Measurements from ENCODE around the gene SALL3.

SALL3 gene

GRCh38 chr18:78948707-78949106, 30.9 kb upstream of the SALL3 start:
- DNase-seq (ENCODE audit: low read depth): no peak
- TF ChIP-seq CTCF (IDR thresholded peaks at IDR 0.05; ENCODE audit: low read length, missing control alignments): no peak
- H3K4me3 ChIP-seq (replicated peaks; ENCODE audit: low read depth, low read length): no peak overlapping the region

GRCh38 chr18:78949216-78949615, 30.4 kb upstream of the SALL3 start:
- no peak for TF ChIP-seq CTCF (IDR thresholded peaks at IDR 0.05; ENCODE audit: low read length, missing control alignments)
- DNase-seq (ENCODE audit: low read depth): no peak
- H3K4me3 ChIP-seq (replicated peaks; ENCODE audit: low read depth, low read length): no peak overlapping the region

GRCh38 chr18:78950386-78950785, 29.2 kb upstream of the SALL3 start:
- DNase-seq (ENCODE audit: low read depth): no peak
- no peak overlapping the region for H3K4me3 ChIP-seq (replicated peaks; ENCODE audit: low read depth, low read length)
- no peak for TF ChIP-seq CTCF (IDR thresholded peaks at IDR 0.05; ENCODE audit: low read length, missing control alignments)

GRCh38 chr18:78953566-78953965, 26.1 kb upstream of the SALL3 start:
- no peak for DNase-seq (ENCODE audit: low read depth)
- TF ChIP-seq CTCF (IDR thresholded peaks at IDR 0.05; ENCODE audit: low read length, missing control alignments): no peak
- H3K4me3 ChIP-seq (replicated peaks; ENCODE audit: low read depth, low read length): no peak overlapping the region

GRCh38 chr18:78955051-78955450, 24.6 kb upstream of the SALL3 start:
- H3K4me3 ChIP-seq (replicated peaks; ENCODE audit: low read depth, low read length): no peak overlapping the region
- no peak for DNase-seq (ENCODE audit: low read depth)
- TF ChIP-seq CTCF (IDR thresholded peaks at IDR 0.05; ENCODE audit: low read length, missing control alignments): no peak

- no peak for DNase-seq (ENCODE audit: low read depth)
- TF ChIP-seq CTCF (IDR thresholded peaks at IDR 0.05; ENCODE audit: low read length, missing control alignments): no peak
- H3K4me3 ChIP-seq (replicated peaks; ENCODE audit: low read depth, low read length): no peak overlapping the region
These were observed 22.5 kb upstream of the SALL3 start for GRCh38 chr18:78957140-78957539.

- no peak for TF ChIP-seq CTCF (IDR thresholded peaks at IDR 0.05; ENCODE audit: low read length, missing control alignments)
- no peak for DNase-seq (ENCODE audit: low read depth)
- H3K4me3 ChIP-seq (replicated peaks; ENCODE audit: low read depth, low read length): no peak overlapping the region
These were observed 18.9 kb upstream of the SALL3 start for GRCh38 chr18:78960709-78961108.
